Heart right ventricle (tissue), 16 donors: Measurements from ENCODE around the gene FAM78B. TPM values are rescaled to one million over a fixed set of nuclear protein-coding genes. Genes with fewer than 3 reads are reported as not detected.

ENCODE experiments used
- ATAC-seq, 8 donors: fragments of 200-7000 bp; cut with Tn5 transposase; one replicate each; pipeline ENCODE4 v1.9.1; 2020; ENCODE audit warnings: mild to moderate bottlenecking in 8 of 8, moderate library complexity in 8 of 8, moderate number of reproducible peaks in 1 of 8
- DNase-seq, 2 donors: peaks; one replicate each; pipeline ENCODE4 v3.0.0-alpha.2; 2020
- H3K27ac ChIP-seq, 10 donors: fragments of 200-600 bp; sonication (generic) in 2 of 10; one replicate each; pipeline versions ENCODE4 v1.5.0 to v1.8.0; 2020 to 2022; ENCODE audit warnings: mild to moderate bottlenecking in 3 of 10
- H3K27me3 ChIP-seq, 7 donors: fragments of 200-600 bp; one replicate each; pipeline ENCODE4 v1.8.0; 2021 to 2022; ENCODE audit warnings: mild to moderate bottlenecking in 2 of 7
- H3K36me3 ChIP-seq, 9 donors: fragments of 200-600 bp; sonication (generic) in 1 of 9; one replicate each; pipeline versions ENCODE4 v1.5.0 to v1.8.0; 2020 to 2022; ENCODE audit warnings: mild to moderate bottlenecking in 2 of 9
- H3K4me1 ChIP-seq, 9 donors: fragments of 200-600 bp; sonication (generic) in 1 of 9; one replicate each; pipeline versions ENCODE4 v1.5.0 to v1.8.0; 2020 to 2022; ENCODE audit warnings: mild to moderate bottlenecking in 4 of 9
- H3K4me3 ChIP-seq, 10 donors: fragments of 200-600 bp; sonication (generic) in 2 of 10; one replicate each; pipeline versions ENCODE4 v1.5.0 to v1.8.0; 2020 to 2022; ENCODE audit warnings: mild to moderate bottlenecking in 7 of 10, moderate library complexity in 2 of 10
- H3K9me3 ChIP-seq, 11 donors: fragments of 200-600 bp in 10 of 11; sonication (generic) in 2 of 11; one replicate each; pipeline versions ENCODE4 v1.5.0 to v1.8.0; 2013 to 2022; ENCODE audit warnings: mild to moderate bottlenecking in 2 of 11, control low read depth in 1 of 11, moderate library complexity in 1 of 11
- CTCF ChIP-seq, 9 donors: fragments of 200-600 bp; sonication (generic) in 2 of 9; IDR thresholded peaks; one replicate each; pipeline versions ENCODE4 v1.5.0 to v1.8.0; 2021 to 2022; ENCODE audit warnings: antibody characterized with exemption in 9 of 9, mild to moderate bottlenecking in 5 of 9, moderate library complexity in 1 of 9
- WGBS, 2 donors: extraction: QIAGEN DNeasy Blood & Tissue Kit; methylation state at CpG; one replicate each; pipeline ENCODE4 v1.1.7; 2013; ENCODE audit warnings: inconsistent platforms in 1 of 2; 5-methylcytosine and 5-hydroxymethylcytosine counted together
- intact Hi-C, 10 donors: fragments of 100-400 bp; cut with DNase I; formaldehyde crosslinking; loops; one replicate each; pipeline versions ENCODE4 v1.11.1 to v1.14.2; 2022
- long read RNA-seq, 3 donors: library from polyadenylated mRNA; unstranded; transcript quantifications; one replicate each; pipeline ENCODE4 v2.0.0, GENCODE V29; 2020 to 2021
- polyA plus RNA-seq, 2 donors: library from polyadenylated mRNA; stranded (reverse); fragments of 200-250 nt; gene quantifications; one replicate each; pipeline ENCODE4 v1.2.3, GENCODE V29; 2013
- total RNA-seq, 10 donors: library from RNA; stranded (reverse); fragmentation: NEBNext Ultra II Directional in 3 of 10; extraction: Animal tissue kit (Norgen Biotek cat#: 25700) in 3 of 10; gene quantifications; one replicate each; pipeline versions ENCODE4 v1.2.1 to v1.2.4, GENCODE V29; 2021 to 2023
- donor health status: Arrhythmogenic right ventricular cardiomyopathy.
- donor health status: ischemic (EF 13 %, LVEDD 7.1; RV severe dilation, severe dysfunction).
- donor health status: healthy with polysubstance abuse.
- donor health status: DM: no; HTN: yes; CAD: no.
- donor health status: DM: no; HTN: no; CAD: no.
- donor health status: ischemic (EF 25% LVEDD 6.9; RV normal size, moderate dysfunction).
- donor health status: ischemic (EF 25% LVEDD 5.7; RV mildly dilated, moderate dysfunction).
- donor health status: healthy.
- donor health status: DM: yes; HTN: yes; CAD: no.
- donor health status: Ischemic cardiomyopathy.
- donor health status: ischemic (EF 35%, LVEDD 5.7; RV mildly dilated, moderate dysfunction).
- donor health status: nonischemic (EF 11% LVEDD 7.7; RV severe dilation, severe dysfunction).
- donor health status: DM: yes; HTN: yes; CAD: no.
- donor health status: PGD.
- donor health status: ischemic (EF 29% LVEDD 5.4; RV normal size, mild dysfunction).
- donor health status: nonischemic (EF 23%, LVEDD 6.1; RV moderate dilation, normal function).

Gene FAM78B
- 1 to 10 TPM; 1.9 to 5.4 (median 2.8) TPM for total RNA-seq
- polyA plus RNA-seq = 1 to 10 TPM; 1.4 to 1.5 TPM
- long read RNA-seq, donor 1, partial matches to known transcripts = 0 of 2 reads
- long read RNA-seq, donor 1, other reads (novel, unspliced or antisense) = 2 of 2 reads
- long read RNA-seq, donor 2, full-length matches to known transcripts = 3 of 6 reads
- long read RNA-seq, donor 2, partial matches to known transcripts = 0 of 6 reads
- long read RNA-seq, donor 2, other reads (novel, unspliced or antisense) = 3 of 6 reads
- long read RNA-seq, donor 3, partial matches to known transcripts = 0 of 3 reads
- long read RNA-seq, donor 3, other reads (novel, unspliced or antisense) = 3 of 3 reads

DNA sequence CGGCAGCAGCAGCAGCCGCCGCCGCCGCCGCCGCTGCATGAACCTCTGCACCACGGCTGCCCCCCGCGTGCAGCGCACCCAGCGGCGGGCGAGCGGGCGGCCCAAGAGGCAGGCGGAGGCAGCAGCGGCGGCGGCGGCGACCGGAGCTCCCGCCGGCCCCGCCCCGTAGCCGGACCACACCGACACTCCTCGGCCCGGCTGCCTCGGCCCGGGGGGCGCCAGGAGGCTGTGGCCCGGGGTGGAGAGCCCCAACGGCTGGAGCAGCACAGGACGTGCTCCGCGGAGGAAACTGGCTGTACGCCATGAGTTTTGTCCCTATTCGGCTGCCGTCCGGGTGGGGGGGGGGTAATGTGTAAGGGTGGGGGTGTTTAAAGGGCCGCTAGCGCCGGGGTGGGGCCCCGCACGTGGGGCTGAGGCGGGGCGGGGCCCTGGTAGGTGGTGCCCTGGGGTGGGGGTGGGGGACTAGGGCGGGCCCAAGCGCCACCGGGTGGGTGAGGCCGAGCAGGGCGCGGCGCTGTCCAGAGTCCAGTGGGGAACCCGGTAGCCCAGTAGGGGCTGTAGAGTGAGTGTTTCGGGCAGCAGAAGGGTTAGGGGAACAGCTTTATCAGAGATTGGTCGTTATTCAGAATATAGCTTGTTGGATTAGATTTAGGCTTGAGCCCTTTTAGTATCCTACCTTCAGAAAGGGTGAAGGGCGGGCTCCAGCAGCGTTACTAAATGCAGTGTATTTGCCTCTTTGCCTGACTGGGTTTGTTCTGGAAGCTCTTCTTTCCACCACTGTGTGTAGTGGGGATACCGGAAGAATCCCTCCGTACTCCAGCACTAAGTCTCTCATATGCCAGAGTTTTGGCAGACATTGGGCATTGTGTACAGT lies at the start of gene FAM78B:
FAM78B (minus strand) TSS at position 304 of the 874 bp plus-strand sequence. CDS start 753 bp downstream, outside the sequence.
- no peaks in the 10 kb centered on the region for H3K9me3 ChIP-seq
- DNase-seq (peak; percentile 78 to 84), ATAC-seq (peak; percentile 91 to 98 (median 94))
- peaks cover 0 to 64% (median 0%) of the 10 kb centered on the region in 7 donors for H3K27me3 ChIP-seq
- peak within 1 kb of the TSS; percentile 45 to 83 (median 65) for H3K4me3 ChIP-seq
- H3K27ac ChIP-seq = peak within 1 kb of the TSS in 9 of 10 donors; percentile 65 to 82 (median 72)
- no peaks in the 10 kb centered on the region for H3K36me3 ChIP-seq
- peak in 2 of 9 donors; percentile 15 to 31 for TF ChIP-seq CTCF (IDR thresholded peaks at IDR 0.05)
- peaks cover 0 to 30% (median 23%) of the 10 kb centered on the region in 9 donors for H3K4me1 ChIP-seq
- WGBS, 2 donors = 1% methylated on average over 34 to 64 of the region's 64 CpGs
- intact Hi-C loops = loop anchor here in 8 of 10 donors (5.0 to 10.0 kb wide), 6 partner anchors 140 to 772 kb away; no protein-coding TSS in a partner anchor

GRCh38 chr1:166202546-166202945 lies 35.7 kb upstream of the FAM78B start:
- Histone ChIP-seq H3K27ac (no peak overlapping the region), H3K9me3 (no peaks in the 10 kb centered on the region), H3K4me1 (peaks cover 0 to 1% (median 0%) of the 10 kb centered on the region in 9 donors), H3K27me3 (peaks cover 0 to 5% (median 0%) of the 10 kb centered on the region in 7 donors), H3K36me3 (no peaks in the 10 kb centered on the region), H3K4me3 (no peak overlapping the region)
- no peak for TF ChIP-seq CTCF (IDR thresholded peaks at IDR 0.05)
- WGBS, 2 donors = 81 to 84% methylated on average over 2 of the region's 2 CpGs
- intact Hi-C loops = no loop called here
- DNase-seq (no peak), ATAC-seq (no peak)

- Histone ChIP-seq H3K27ac (no peak overlapping the region), H3K36me3 (no peaks in the 10 kb centered on the region), H3K9me3 (no peaks in the 10 kb centered on the region), H3K4me1 (peaks cover 0 to 4% (median 0%) of the 10 kb centered on the region in 9 donors), H3K4me3 (no peak overlapping the region), H3K27me3 (no peaks in the 10 kb centered on the region)
- no peak for TF ChIP-seq CTCF (IDR thresholded peaks at IDR 0.05)
- intact Hi-C loops = no loop called here
- 65 to 72% methylated on average over 2 of the region's 2 CpGs for WGBS, 2 donors
- DNase-seq = no peak
- no peak for ATAC-seq
Measured at GRCh38 chr1:166200743-166201142, 33.9 kb upstream of the FAM78B start.

DNA sequence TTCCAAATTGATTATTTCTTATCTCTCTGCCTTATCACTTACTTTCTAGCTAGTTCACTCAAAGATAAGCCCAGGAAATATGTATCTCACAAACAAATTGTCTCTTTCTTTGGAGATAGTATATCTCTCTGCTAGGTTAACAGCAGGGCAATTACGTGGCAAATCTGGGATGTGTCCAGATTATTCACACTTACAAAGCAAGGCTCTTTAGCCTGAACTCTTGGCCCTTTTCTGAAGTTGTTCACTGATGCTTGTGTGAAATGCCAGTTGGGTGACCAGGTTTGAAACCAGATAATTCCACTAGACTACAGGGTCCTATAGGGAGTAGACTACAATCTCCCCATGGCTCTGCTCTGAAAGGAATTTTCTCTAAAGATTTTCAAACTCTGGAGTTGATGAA lies 30.8 kb upstream of the FAM78B start:
- Histone ChIP-seq H3K9me3 (no peaks in the 10 kb centered on the region), H3K4me3 (no peak overlapping the region), H3K27me3 (no peaks in the 10 kb centered on the region), H3K36me3 (no peaks in the 10 kb centered on the region), H3K27ac (no peak overlapping the region), H3K4me1 (peaks cover 0 to 4% (median 0%) of the 10 kb centered on the region in 9 donors)
- no peak for TF ChIP-seq CTCF (IDR thresholded peaks at IDR 0.05)
- WGBS, 2 donors = 5 to 11% methylated on average over 1 of the region's 1 CpG
- ATAC-seq (peak in 2 of 8 donors; percentile 63 to 83), DNase-seq (no peak)
- intact Hi-C loops = no loop called here
